GM18520 (cell line): ENCODE data around the gene TAF10.

Source experiments
- ATAC-seq: cut with Tn5 transposase; IDR thresholded peaks from one replicate; pipeline ENCODE4 v1.9.1; 2021; ENCODE audit not compliant: unreplicated experiment

TAF10 gene

GRCh38 chr11:6612213-6613041 is at the start of gene TAF10:
TSS of gene TAF10 (minus strand) at chr11:6612216. CDS start at chr11:6612189, 27 bp downstream.
- ATAC-seq, result peak; percentile 72

- ATAC-seq, result no peak
Measured at GRCh38 chr11:6660712-6661111, 48.7 kb upstream of the TAF10 start.

GRCh38 chr11:6658647-6659046 is 46.6 kb upstream of the TAF10 start:
- ATAC-seq, result no peak

GRCh38 chr11:6657346-6657745 is 45.3 kb upstream of the TAF10 start:
- no peak for ATAC-seq

- ATAC-seq, result no peak
Measured at GRCh38 chr11:6656936-6657335, 44.9 kb upstream of the TAF10 start.

- ATAC-seq, result no peak
Measured at GRCh38 chr11:6656584-6656915, 44.5 kb upstream of the TAF10 start.

- no peak for ATAC-seq
Measured at GRCh38 chr11:6655790-6656583, 44.0 kb upstream of the TAF10 start, which contains the start of gene DCHS1. TSS of gene DCHS1 (minus strand) at chr11:6655809. CDS start at chr11:6641613, 14,196 bp downstream.

GRCh38 chr11:6655020-6655789 is 43.2 kb upstream of the TAF10 start:
- no peak for ATAC-seq

GRCh38 chr11:6654281-6655019 is 42.4 kb upstream of the TAF10 start:
- ATAC-seq, result no peak

- ATAC-seq, result no peak
Measured at GRCh38 chr11:6653656-6654055, 41.6 kb upstream of the TAF10 start.

GRCh38 chr11:6653097-6653496 is 41.1 kb upstream of the TAF10 start:
- no peak for ATAC-seq

GRCh38 chr11:6652182-6652581 is 40.2 kb upstream of the TAF10 start:
- ATAC-seq, result no peak

GRCh38 chr11:6650980-6651379 is 39.0 kb upstream of the TAF10 start:
- no peak for ATAC-seq

GRCh38 chr11:6650104-6650503 is 38.1 kb upstream of the TAF10 start:
- no peak for ATAC-seq

- no peak for ATAC-seq
Measured at GRCh38 chr11:6648501-6648900, 36.5 kb upstream of the TAF10 start.

- no peak for ATAC-seq
Measured at GRCh38 chr11:6647836-6648235, 35.8 kb upstream of the TAF10 start.

- ATAC-seq, result peak; percentile 67
Measured at GRCh38 chr11:6646918-6647679, 35.1 kb upstream of the TAF10 start.

GRCh38 chr11:6646576-6646917 is 34.5 kb upstream of the TAF10 start:
- ATAC-seq, result no peak

GRCh38 chr11:6646071-6646470 is 34.1 kb upstream of the TAF10 start:
- ATAC-seq, result no peak

- ATAC-seq, result no peak
Measured at GRCh38 chr11:6642957-6643356, 30.9 kb upstream of the TAF10 start.
